NCI-H2227 (cell line): ENCODE measurements around the gene TMEM63B.
A peak's percentile ranks its signal among the peaks of the same experiment; 100 is the strongest.
"Not testable (repeated sequence)": the region's sequence is repeated elsewhere in the genome, so short reads cannot be mapped to it uniquely, and the experiment has no call there.

Experiments
- DNase-seq: peaks from one replicate; lab custom pipeline; 2025; ENCODE audit not compliant: unreplicated experiment; lab: John Stamatoyannopoulos, UW

The TMEM63B gene

GRCh38 chr6:44127186-44128019, at the start of gene TMEM63B, which contains the start of gene MRPL14:
Gene TMEM63B (plus strand): TSS chr6:44127554. CDS start chr6:44134585, 7,031 bp downstream.
Gene MRPL14 (minus strand): TSS chr6:44127452. CDS start chr6:44116611, 10,841 bp downstream.
- peak; percentile 91 for DNase-seq

GRCh38 chr6:44078219-44078826, 49.0 kb upstream of the TMEM63B start:
- DNase-seq = no peak

- no peak for DNase-seq
Measured at GRCh38 chr6:44078827-44079671, 48.3 kb upstream of the TMEM63B start.

GRCh38 chr6:44079672-44080071, 47.7 kb upstream of the TMEM63B start:
- no peak for DNase-seq

- DNase-seq = no peak
Measured at GRCh38 chr6:44080561-44081521, 46.5 kb upstream of the TMEM63B start.

GRCh38 chr6:44081753-44082152, 45.6 kb upstream of the TMEM63B start:
- DNase-seq = no peak

GRCh38 chr6:44082872-44083321, 44.5 kb upstream of the TMEM63B start:
- DNase-seq = no peak

- no peak for DNase-seq
Measured at GRCh38 chr6:44084231-44085014, 42.9 kb upstream of the TMEM63B start.

GRCh38 chr6:44085219-44085618, 42.1 kb upstream of the TMEM63B start:
- DNase-seq = no peak

GRCh38 chr6:44086931-44087574, 40.3 kb upstream of the TMEM63B start:
- DNase-seq = no peak

- no peak for DNase-seq
Measured at GRCh38 chr6:44087623-44088022, 39.7 kb upstream of the TMEM63B start.

GRCh38 chr6:44088827-44089590, 38.3 kb upstream of the TMEM63B start:
- DNase-seq = no peak

GRCh38 chr6:44090465-44090864, 36.9 kb upstream of the TMEM63B start:
- DNase-seq = no peak

- not testable (repeated sequence) for DNase-seq
Measured at GRCh38 chr6:44091356-44091755, 36.0 kb upstream of the TMEM63B start.

GRCh38 chr6:44091981-44092884, 35.1 kb upstream of the TMEM63B start:
- DNase-seq = no peak

GRCh38 chr6:44093066-44093465, 34.3 kb upstream of the TMEM63B start:
- DNase-seq = no peak

GRCh38 chr6:44093750-44094402, 33.5 kb upstream of the TMEM63B start:
- DNase-seq = no peak
